CD4-positive, alpha-beta memory T cell (primary cell): ENCODE measurements around the gene ATXN7L1. TPM values are rescaled to one million over a fixed set of nuclear protein-coding genes. Genes with fewer than 3 reads are reported as not detected.

Experiments used
- CTCF ChIA-PET: fragments of 350-600 bp; sonication (Branson Sonifier 250); formaldehyde crosslinking; loops from one replicate; lab custom pipeline; 2021; ENCODE audit warnings: inconsistent platforms; ENCODE audit not compliant: partially characterized antibody; lab: Charles Lee
- POLR2A ChIA-PET: fragments of 350-600 bp; sonication (Branson Sonifier 250); formaldehyde crosslinking; loops from one replicate; lab custom pipeline; 2021; ENCODE audit not compliant: partially characterized antibody; lab: Charles Lee
- DNase-seq, 5 donors: peaks; one replicate each; pipeline versions ENCODE4 v3.0.0 to v3.0.0-alpha.2; 2020 to 2022; ENCODE audit warnings: mixed read lengths in 1 of 5
- H3K27ac ChIP-seq: one replicate; pipeline ENCODE4 v1.7.0; 2013; ENCODE audit warnings: low read depth, low read length
- H3K27me3 ChIP-seq: 2 replicates; pipeline ENCODE4 v1.7.0; 2013; ENCODE audit warnings: mild to moderate bottlenecking, low read length, moderate library complexity; ENCODE audit not compliant: insufficient read depth
- H3K36me3 ChIP-seq: 2 replicates; pipeline ENCODE4 v1.7.0; 2013; ENCODE audit warnings: mild to moderate bottlenecking, low read length, moderate library complexity; ENCODE audit not compliant: insufficient read depth
- H3K4me1 ChIP-seq: 2 replicates; pipeline ENCODE4 v1.7.0; 2013; ENCODE audit warnings: mild to moderate bottlenecking, low read length, moderate library complexity; ENCODE audit not compliant: insufficient read depth
- H3K4me3 ChIP-seq, 2 donors: one replicate each; pipeline ENCODE4 v1.7.0; 2013; ENCODE audit warnings: low read length in 2 of 2, mild to moderate bottlenecking in 1 of 2
- H3K9me3 ChIP-seq, 2 donors: one replicate each; pipeline ENCODE4 v1.7.0; 2013; ENCODE audit warnings: low read length in 2 of 2, control low read depth in 1 of 2; ENCODE audit not compliant: control insufficient read depth in 1 of 2
- H3K27ac Mint-ChIP-seq, 7 donors: one replicate each; pipeline ENCODE4 v1.8.0; 2020 to 2021; ENCODE audit warnings: mixed read lengths in 7 of 7, mild to moderate bottlenecking in 6 of 7, inconsistent platforms in 3 of 7, moderate library complexity in 3 of 7
- H3K27me3 Mint-ChIP-seq, 2 donors: one replicate each; pipeline ENCODE4 v1.8.0; 2020 to 2021; ENCODE audit warnings: mixed read lengths in 2 of 2
- H3K36me3 Mint-ChIP-seq, 2 donors: one replicate each; pipeline ENCODE4 v1.8.0; 2020 to 2021; ENCODE audit warnings: mixed read lengths in 2 of 2, inconsistent platforms in 1 of 2, mild to moderate bottlenecking in 1 of 2
- H3K4me1 Mint-ChIP-seq, 4 donors: one replicate each; pipeline ENCODE4 v1.8.0; 2020 to 2021; ENCODE audit warnings: mixed read lengths in 4 of 4, mild to moderate bottlenecking in 1 of 4
- H3K4me3 Mint-ChIP-seq, 8 donors: one replicate each; pipeline ENCODE4 v1.8.0; 2020 to 2021; ENCODE audit warnings: mixed read lengths in 8 of 8, mild to moderate bottlenecking in 7 of 8, moderate library complexity in 6 of 8, inconsistent platforms in 3 of 8
- H3K9me3 Mint-ChIP-seq, 8 donors: one replicate each; pipeline ENCODE4 v1.8.0; 2020 to 2021; ENCODE audit warnings: mixed read lengths in 8 of 8, mild to moderate bottlenecking in 5 of 8, inconsistent platforms in 3 of 8, moderate library complexity in 1 of 8
- intact Hi-C: fragments of 100-400 bp; cut with micrococcal nuclease; formaldehyde crosslinking; loops from one replicate; pipeline ENCODE4 v1.15.1; 2023
- polyA plus RNA-seq, 2 donors: library from polyadenylated mRNA; unstranded; fragments of 300-500 nt; fragmentation: Illumina TruSeq; gene quantifications; one replicate each; pipeline ENCODE4 v1.2.3, GENCODE V29; 2021
- total RNA-seq, 2 experiments: library from RNA; stranded (reverse); gene quantifications; one replicate each; pipeline ENCODE4 v1.2.3, GENCODE V29; 2021

The ATXN7L1 gene
- total and polyA plus RNA-seq, 4 experiments from 2014 or later, result 8.7 to 62.2 (median 42.6) TPM

DNA sequence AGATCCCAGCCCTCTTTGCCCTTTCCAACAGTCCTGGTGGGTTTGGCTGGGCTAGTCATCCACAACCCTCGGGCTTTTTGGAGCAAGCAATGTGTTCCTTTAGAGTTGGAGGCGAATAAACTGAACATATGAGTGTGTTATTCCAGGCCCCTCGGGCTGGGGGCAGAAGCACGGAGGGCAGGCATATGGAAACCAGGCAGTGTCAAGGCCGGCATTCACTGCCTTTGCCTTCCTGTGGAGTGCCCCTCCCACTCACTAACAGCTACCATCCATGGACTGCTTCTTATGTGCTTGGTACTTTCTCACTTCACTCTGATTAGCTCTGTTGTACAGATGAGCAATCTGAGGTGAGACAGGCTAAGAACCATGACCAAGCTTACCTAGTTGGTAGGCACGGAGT, 241.2 kb downstream of the ATXN7L1 start:
- CTCF ChIA-PET, result interaction anchor here (0.8 kb wide), 1 partner anchor 518 kb away, joined by 3 read pairs; no protein-coding TSS in a partner anchor
- intact Hi-C loops, result no loop called here
- no peaks in the 10 kb centered on the region for H3K27me3 Mint-ChIP-seq
- no peak overlapping the region for H3K27ac Mint-ChIP-seq
- H3K9me3 Mint-ChIP-seq, result no peaks in the 10 kb centered on the region
- Histone ChIP-seq H3K27ac (no peak overlapping the region), H3K27me3 (no peaks in the 10 kb centered on the region), H3K9me3 (no peaks in the 10 kb centered on the region), H3K4me1 (no peaks in the 10 kb centered on the region), H3K4me3 (no peak overlapping the region), H3K36me3 (peaks cover 50% of the 10 kb centered on the region)
- H3K36me3 Mint-ChIP-seq, result peaks cover 55 to 80% of the 10 kb centered on the region in 2 donors
- peaks cover 0 to 2% (median 0%) of the 10 kb centered on the region in 4 donors for H3K4me1 Mint-ChIP-seq
- no peak overlapping the region for H3K4me3 Mint-ChIP-seq
- no peak for DNase-seq
- POLR2A ChIA-PET, result no interaction called here

DNA sequence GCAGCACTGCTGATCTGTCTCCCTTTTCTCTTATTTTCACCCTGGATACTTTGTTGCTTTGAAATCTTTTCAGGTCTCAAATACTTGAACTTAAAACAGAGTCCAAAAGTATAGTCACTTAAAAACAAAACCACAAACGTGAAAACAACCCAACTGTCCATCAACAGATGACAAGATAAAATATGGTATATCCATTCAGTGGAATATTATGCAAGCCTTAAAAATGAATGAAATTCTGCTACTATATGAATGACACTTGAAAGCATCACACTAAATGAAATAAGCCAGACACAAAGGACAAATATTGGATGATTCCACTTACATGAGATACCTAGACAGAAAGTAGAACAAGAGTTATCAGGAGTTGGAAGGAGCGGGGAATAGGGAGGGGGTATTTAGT, 250.4 kb downstream of the ATXN7L1 start:
- intact Hi-C loops, result no loop called here
- H3K27me3 ChIP-seq, result no peaks in the 10 kb centered on the region
- H3K36me3 ChIP-seq, result peaks cover 35% of the 10 kb centered on the region
- CTCF ChIA-PET, result interaction anchor here (0.6 kb wide), 1 partner anchor 72 kb away, joined by 4 read pairs; no protein-coding TSS in a partner anchor
- DNase-seq, result no peak
- Mint-ChIP-seq H3K4me1 (peaks cover 0 to 2% (median 0%) of the 10 kb centered on the region in 4 donors), H3K27me3 (no peaks in the 10 kb centered on the region), H3K36me3 (peaks cover 63 to 66% of the 10 kb centered on the region in 2 donors), H3K9me3 (peaks cover 0 to 11% (median 4%) of the 10 kb centered on the region in 8 donors), H3K27ac (no peak overlapping the region), H3K4me3 (no peak overlapping the region)
- no peaks in the 10 kb centered on the region for H3K4me1 ChIP-seq
- POLR2A ChIA-PET, result no interaction called here
- H3K27ac ChIP-seq, result no peak overlapping the region
- H3K4me3 ChIP-seq, result no peak overlapping the region
- H3K9me3 ChIP-seq, result no peaks in the 10 kb centered on the region

DNA sequence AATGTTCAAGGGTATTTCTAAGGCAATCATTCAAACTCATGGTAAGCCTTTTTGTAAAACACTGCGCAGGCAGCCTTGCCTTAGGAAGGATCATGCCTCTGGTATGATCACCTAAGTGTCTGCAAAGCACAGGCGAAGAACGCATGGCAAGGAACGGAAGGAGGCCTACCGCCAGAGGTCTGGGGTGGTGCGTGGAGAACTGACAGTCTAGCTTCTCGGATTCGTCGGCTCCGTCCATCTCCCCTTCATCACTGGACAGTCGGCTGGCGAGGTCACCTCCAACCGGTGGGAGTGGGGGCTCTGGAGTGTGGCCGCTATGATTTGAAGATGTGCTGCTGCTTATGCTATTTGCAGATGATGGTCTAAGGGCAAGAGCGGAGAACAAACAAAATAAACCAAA, 252.5 kb downstream of the ATXN7L1 start:
- POLR2A ChIA-PET, result no interaction called here

DNA sequence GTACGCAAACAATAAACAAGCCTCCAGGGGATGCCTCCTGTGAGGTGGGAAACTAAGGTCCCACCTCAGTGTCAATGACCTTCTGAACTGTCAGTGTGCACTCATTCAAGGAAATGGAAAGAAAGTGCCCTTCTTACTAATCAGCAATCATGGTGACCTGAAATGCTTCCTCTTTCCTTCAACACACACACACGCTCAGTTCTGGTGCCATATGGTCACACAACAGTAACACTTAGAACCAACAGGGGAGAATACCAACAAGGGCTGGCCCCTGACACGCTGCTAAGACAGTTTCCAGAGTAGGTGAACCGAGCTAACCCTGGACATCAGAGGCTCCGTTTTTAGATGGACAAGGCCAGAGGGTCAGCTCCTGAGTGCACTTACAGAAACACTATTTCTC, 253.0 kb downstream of the ATXN7L1 start:
- Histone ChIP-seq H3K27ac (no peak overlapping the region), H3K4me3 (no peak overlapping the region), H3K9me3 (no peaks in the 10 kb centered on the region), H3K36me3 (peaks cover 48% of the 10 kb centered on the region), H3K27me3 (no peaks in the 10 kb centered on the region), H3K4me1 (no peaks in the 10 kb centered on the region)
- Mint-ChIP-seq H3K9me3 (peaks cover 0 to 11% (median 4%) of the 10 kb centered on the region in 8 donors), H3K27me3 (no peaks in the 10 kb centered on the region), H3K4me1 (no peaks in the 10 kb centered on the region), H3K27ac (no peak overlapping the region), H3K4me3 (no peak overlapping the region), H3K36me3 (peaks cover 63 to 70% of the 10 kb centered on the region in 2 donors)
- POLR2A ChIA-PET, result no interaction called here
- CTCF ChIA-PET, result no interaction called here
- DNase-seq, result no peak
- intact Hi-C loops, result no loop called here

More for the DNA sequence above, 252.5 kb downstream of the ATXN7L1 start:
- Histone ChIP-seq H3K36me3 (peaks cover 43% of the 10 kb centered on the region), H3K4me3 (no peak overlapping the region), H3K9me3 (no peaks in the 10 kb centered on the region), H3K27me3 (no peaks in the 10 kb centered on the region), H3K4me1 (no peaks in the 10 kb centered on the region), H3K27ac (no peak overlapping the region)
- Mint-ChIP-seq H3K4me3 (no peak overlapping the region), H3K27ac (peak overlapping the region in 1 of 7 donors; percentile 15), H3K27me3 (no peaks in the 10 kb centered on the region), H3K36me3 (peaks cover 58 to 67% of the 10 kb centered on the region in 2 donors), H3K4me1 (no peaks in the 10 kb centered on the region), H3K9me3 (peaks cover 0 to 11% (median 4%) of the 10 kb centered on the region in 8 donors)
- CTCF ChIA-PET, result no interaction called here
- no peak for DNase-seq
- intact Hi-C loops, result no loop called here

DNA sequence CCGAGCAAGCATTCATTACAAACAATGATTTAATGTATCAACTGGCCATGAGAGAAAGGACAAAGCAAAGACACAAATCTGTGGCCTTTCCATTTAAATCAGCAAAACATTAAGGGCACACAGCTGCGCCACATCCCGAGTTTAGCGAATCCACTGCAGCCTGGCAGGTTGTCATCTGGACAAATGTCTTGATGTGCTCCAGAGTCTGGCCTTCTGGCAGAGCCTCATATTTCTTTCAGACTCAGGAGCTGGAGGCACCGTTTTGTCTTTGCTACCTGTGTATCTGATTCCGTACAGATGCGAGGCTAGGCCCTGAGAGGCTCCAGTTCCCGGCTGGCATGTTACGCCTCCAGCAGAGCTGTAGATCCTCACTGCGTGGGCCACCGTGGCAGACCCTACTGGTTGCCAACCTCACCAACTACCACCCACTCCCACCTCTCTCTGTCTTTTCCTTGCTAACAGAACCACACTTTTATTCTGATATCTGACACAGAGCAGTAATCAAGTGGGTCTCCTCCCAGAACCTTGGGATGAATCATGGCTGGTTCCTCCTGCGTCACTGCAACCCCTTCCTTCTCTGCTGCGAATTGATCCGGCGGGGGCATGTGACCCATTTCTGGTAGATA, 254.2 kb downstream of the ATXN7L1 start:
- H3K27ac ChIP-seq, result no peak overlapping the region
- no peak overlapping the region for H3K4me3 ChIP-seq
- intact Hi-C loops, result no loop called here
- H3K27me3 Mint-ChIP-seq, result no peaks in the 10 kb centered on the region
- H3K27me3 ChIP-seq, result no peaks in the 10 kb centered on the region
- peaks cover 0 to 11% (median 4%) of the 10 kb centered on the region in 8 donors for H3K9me3 Mint-ChIP-seq
- peaks cover 66 to 75% of the 10 kb centered on the region in 2 donors for H3K36me3 Mint-ChIP-seq
- DNase-seq, result no peak
- peaks cover 57% of the 10 kb centered on the region for H3K36me3 ChIP-seq
- no peaks in the 10 kb centered on the region for H3K9me3 ChIP-seq
- no peaks in the 10 kb centered on the region for H3K4me1 Mint-ChIP-seq
- H3K4me1 ChIP-seq, result no peaks in the 10 kb centered on the region
- H3K4me3 Mint-ChIP-seq, result no peak overlapping the region
- H3K27ac Mint-ChIP-seq, result peak overlapping the region in 1 of 7 donors; percentile 13
- CTCF ChIA-PET, result no interaction called here
- POLR2A ChIA-PET, result no interaction called here

DNA sequence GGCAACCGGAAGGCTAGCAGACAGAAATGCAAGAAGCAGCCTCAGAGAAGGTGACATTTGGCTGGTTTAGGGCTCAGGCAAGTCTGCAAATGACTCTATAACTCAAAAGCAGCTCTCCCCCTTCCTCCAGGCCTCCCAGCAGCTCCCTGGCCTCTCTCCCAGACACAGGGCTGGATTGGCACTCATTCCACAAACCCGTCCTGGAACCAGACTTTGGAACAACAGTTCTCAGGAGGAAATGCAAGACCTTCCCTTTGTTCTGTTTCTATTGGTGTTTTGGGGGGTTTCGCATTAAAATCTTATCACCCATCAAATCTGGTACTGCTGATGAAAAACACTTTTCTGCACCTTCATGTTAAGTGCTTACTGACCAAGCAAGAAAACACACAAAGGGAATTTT, 254.8 kb downstream of the ATXN7L1 start:
- ChIA-PET CTCF (no interaction called here), POLR2A (no interaction called here)
- H3K36me3 Mint-ChIP-seq, result peaks cover 63 to 73% of the 10 kb centered on the region in 2 donors
- H3K4me3 Mint-ChIP-seq, result no peak overlapping the region
- Histone ChIP-seq H3K36me3 (peaks cover 57% of the 10 kb centered on the region), H3K9me3 (no peaks in the 10 kb centered on the region), H3K4me3 (no peak overlapping the region), H3K27ac (no peak overlapping the region), H3K27me3 (no peaks in the 10 kb centered on the region), H3K4me1 (no peaks in the 10 kb centered on the region)
- H3K27ac Mint-ChIP-seq, result peak overlapping the region in 1 of 7 donors; percentile 13
- H3K4me1 Mint-ChIP-seq, result no peaks in the 10 kb centered on the region
- H3K27me3 Mint-ChIP-seq, result no peaks in the 10 kb centered on the region
- H3K9me3 Mint-ChIP-seq, result peaks cover 0 to 8% (median 3%) of the 10 kb centered on the region in 8 donors
- no peak for DNase-seq
- intact Hi-C loops, result no loop called here

DNA sequence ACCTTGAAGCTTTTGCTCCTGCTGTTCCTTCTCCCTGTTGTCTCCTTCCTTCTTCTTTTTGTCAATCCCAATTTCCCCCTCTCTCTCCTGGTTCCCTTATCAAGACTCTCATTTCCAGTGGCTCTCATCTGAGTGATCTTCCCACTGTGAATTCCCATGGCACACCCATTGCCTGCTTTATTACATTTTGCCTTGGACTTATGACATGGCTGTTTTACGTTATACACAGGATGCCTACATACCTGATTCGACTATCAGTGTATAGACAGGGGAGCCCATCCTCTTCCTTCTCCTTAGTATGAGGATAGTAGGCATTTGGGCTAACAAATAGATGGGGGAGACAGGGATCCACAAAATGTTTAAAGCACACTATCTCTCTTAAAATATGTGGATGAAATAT, 255.2 kb downstream of the ATXN7L1 start:
- Mint-ChIP-seq H3K27ac (peak overlapping the region in 2 of 7 donors; percentile 31 to 36), H3K36me3 (peaks cover 63 to 74% of the 10 kb centered on the region in 2 donors), H3K4me1 (no peaks in the 10 kb centered on the region), H3K4me3 (no peak overlapping the region), H3K27me3 (no peaks in the 10 kb centered on the region), H3K9me3 (peaks cover 0 to 3% (median 2%) of the 10 kb centered on the region in 8 donors)
- ChIA-PET POLR2A (no interaction called here), CTCF (no interaction called here)
- Histone ChIP-seq H3K27ac (no peak overlapping the region), H3K4me3 (no peak overlapping the region), H3K9me3 (no peaks in the 10 kb centered on the region), H3K36me3 (peaks cover 59% of the 10 kb centered on the region), H3K27me3 (no peaks in the 10 kb centered on the region), H3K4me1 (no peaks in the 10 kb centered on the region)
- DNase-seq, result no peak
- intact Hi-C loops, result no loop called here
